GM23338 (cell line): ENCODE measurements around the gene OR12D2.

Experiments used
- CREB1 ChIP-seq: fragments of 250-450 bp; sonication (Bioruptor Pico); IDR thresholded peaks from 2 replicates; pipeline ENCODE4 v1.5.0; 2020; ENCODE audit warnings: low read depth, mild to moderate bottlenecking, moderate library complexity
- CTCF ChIP-seq, 2 experiments: fragments of 200-600 bp in 1 of 2; sonication (generic) in 1 of 2; conservative IDR thresholded peaks; 2 replicates each; pipeline versions ENCODE4 v1.5.1 to v1.6.1; 2016 to 2017; ENCODE audit warnings: antibody characterized with exemption in 2 of 2, low read depth in 2 of 2, mild to moderate bottlenecking in 2 of 2, moderate library complexity in 1 of 2
- ETS1 ChIP-seq: IDR thresholded peaks from 2 replicates; pipeline ENCODE4 v1.6.1; 2016; ENCODE audit warnings: antibody characterized with exemption
- EZH2 ChIP-seq: fragments of 200-600 bp; sonication (generic); IDR thresholded peaks from one replicate; pipeline ENCODE4 v1.8.0; 2017; ENCODE audit warnings: antibody characterized with exemption, mild to moderate bottlenecking, low read depth; ENCODE audit not compliant: unreplicated experiment
- EZH2phosphoT487 ChIP-seq: fragments of 200-600 bp; sonication (generic); IDR thresholded peaks from one replicate; pipeline ENCODE4 v1.8.1; 2018; ENCODE audit warnings: antibody characterized with exemption; ENCODE audit not compliant: unreplicated experiment
- POLR2AphosphoS5 ChIP-seq: IDR thresholded peaks from 2 replicates; pipeline ENCODE4 v1.6.1; 2016; ENCODE audit warnings: antibody characterized with exemption, low read depth
- REST ChIP-seq: IDR thresholded peaks from one replicate; pipeline ENCODE4 v1.6.1; 2018; ENCODE audit warnings: antibody characterized with exemption; ENCODE audit not compliant: unreplicated experiment
- STAT1 ChIP-seq: IDR thresholded peaks from one replicate; pipeline ENCODE4 v1.6.1; 2016; ENCODE audit warnings: antibody characterized with exemption; ENCODE audit not compliant: unreplicated experiment
- ZNF114 ChIP-seq: fragments of 250-450 bp; sonication (Bioruptor Pico); IDR thresholded peaks from 2 replicates; pipeline ENCODE4 v1.5.0; 2020; ENCODE audit warnings: mild to moderate bottlenecking, moderate library complexity

- TF ChIP-seq ZNF114, result no peak
- TF ChIP-seq CTCF (conservative IDR thresholded peaks at IDR 0.05; ENCODE audit: low read depth in 2 of 2), result no peak
- TF ChIP-seq CREB1, result no peak
- no peak for TF ChIP-seq ETS1
- no peak for TF ChIP-seq POLR2AphosphoS5
- no peak for TF ChIP-seq EZH2
- no peak for TF ChIP-seq EZH2phosphoT487
- TF ChIP-seq REST, result no peak
- TF ChIP-seq STAT1, result no peak
Measured at GRCh38 chr6:29424168-29424567, 28.7 kb downstream of the OR12D2 start.
